ENCODE measurements around the gene WWOX.

DNA sequence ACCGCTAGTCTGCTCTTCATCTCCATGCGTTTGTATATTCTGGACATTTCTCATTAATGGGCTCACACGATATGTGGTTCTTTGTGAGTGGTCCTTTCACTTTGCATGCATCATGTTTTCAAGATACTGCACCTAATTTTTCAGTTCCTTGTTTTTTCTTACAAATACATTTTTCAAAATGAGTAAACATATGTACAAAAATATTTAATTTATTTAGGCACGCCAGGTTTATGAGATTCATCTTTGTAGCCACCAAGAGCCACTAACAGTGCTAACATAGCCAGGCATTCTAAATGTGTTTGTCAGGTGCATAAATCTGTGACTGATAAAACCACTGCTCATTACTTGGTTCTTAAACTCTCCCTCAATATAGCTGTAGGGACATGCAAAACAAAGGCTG lies 375.3 kb downstream of the WWOX start:
- TF ChIP-seq, protein P1, sequence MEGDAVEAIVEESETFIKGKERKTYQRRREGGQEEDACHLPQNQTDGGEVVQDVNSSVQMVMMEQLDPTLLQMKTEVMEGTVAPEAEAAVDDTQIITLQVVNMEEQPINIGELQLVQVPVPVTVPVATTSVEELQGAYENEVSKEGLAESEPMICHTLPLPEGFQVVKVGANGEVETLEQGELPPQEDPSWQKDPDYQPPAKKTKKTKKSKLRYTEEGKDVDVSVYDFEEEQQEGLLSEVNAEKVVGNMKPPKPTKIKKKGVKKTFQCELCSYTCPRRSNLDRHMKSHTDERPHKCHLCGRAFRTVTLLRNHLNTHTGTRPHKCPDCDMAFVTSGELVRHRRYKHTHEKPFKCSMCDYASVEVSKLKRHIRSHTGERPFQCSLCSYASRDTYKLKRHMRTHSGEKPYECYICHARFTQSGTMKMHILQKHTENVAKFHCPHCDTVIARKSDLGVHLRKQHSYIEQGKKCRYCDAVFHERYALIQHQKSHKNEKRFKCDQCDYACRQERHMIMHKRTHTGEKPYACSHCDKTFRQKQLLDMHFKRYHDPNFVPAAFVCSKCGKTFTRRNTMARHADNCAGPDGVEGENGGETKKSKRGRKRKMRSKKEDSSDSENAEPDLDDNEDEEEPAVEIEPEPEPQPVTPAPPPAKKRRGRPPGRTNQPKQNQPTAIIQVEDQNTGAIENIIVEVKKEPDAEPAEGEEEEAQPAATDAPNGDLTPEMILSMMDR (conservative IDR thresholded peaks at IDR 0.05 in 1 of 2, IDR thresholded peaks at IDR 0.05 in 1 of 2; ENCODE audit: extremely low read depth in 1 of 2, insufficient read depth in 1 of 2, low read depth in 1 of 2, low read length in 2 of 2): no peak
- no peak for TF ChIP-seq EZH2 (IDR thresholded peaks at IDR 0.05; ENCODE audit: borderline replicate concordance, low read length)

Data from mammary epithelial cell (primary cell).